ENCODE measurements around the gene ALG12. TPM values are rescaled to one million over a fixed set of nuclear protein-coding genes. Genes with fewer than 3 reads are reported as not detected.

ALG12 gene
- total and polyA plus RNA-seq, 2 of the 4 experiments (the other 2 are of a cell fraction) = 7.2 to 10.9 TPM

DNA sequence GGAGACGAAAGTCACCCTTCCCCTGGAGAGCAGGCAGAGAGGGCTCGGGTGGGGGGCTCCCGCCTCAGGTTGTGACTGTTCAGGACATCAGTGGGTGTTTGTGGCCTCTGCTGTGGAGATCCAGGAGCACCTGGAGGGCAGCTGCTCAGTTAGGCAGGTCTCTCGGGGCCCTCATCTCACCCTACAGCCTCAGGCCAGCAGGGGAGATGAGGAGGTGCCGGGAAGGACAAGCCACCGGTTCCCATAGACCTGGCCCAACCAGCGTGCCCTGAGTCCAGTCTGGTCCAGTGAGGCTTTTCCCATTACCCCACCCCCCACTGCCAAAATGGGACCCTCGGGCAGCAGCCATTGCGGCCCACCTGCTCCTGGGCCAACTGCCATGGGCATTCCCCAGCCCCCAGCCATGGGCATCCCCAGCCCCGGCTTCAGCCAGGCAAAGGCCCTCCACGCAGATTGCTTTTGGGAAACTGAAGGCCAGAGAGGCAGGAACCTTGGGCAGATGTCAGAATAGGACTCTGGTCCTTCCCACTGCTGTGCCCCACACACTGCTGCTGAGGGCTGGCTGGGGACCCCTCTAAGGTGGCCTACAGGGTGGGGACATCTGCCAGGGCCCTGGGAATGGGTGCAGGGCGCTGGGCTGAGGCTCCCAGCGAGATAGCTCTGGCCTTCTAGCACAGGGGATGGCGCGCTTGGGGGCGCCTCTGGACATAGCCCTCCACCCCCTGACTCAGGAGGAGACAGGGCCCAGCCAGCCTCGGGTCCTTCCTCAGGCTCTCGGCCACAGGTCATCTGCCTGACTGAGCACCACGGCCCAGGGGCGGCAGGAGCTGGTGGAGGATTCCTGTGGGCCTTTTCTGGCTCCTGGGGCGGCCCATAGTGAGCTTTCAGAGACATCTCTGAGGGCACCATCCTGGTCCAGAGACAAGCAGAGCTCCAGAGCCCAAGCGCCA, 47.1 kb upstream of the ALG12 start (continued):
- TF ChIP-seq, protein P1, sequence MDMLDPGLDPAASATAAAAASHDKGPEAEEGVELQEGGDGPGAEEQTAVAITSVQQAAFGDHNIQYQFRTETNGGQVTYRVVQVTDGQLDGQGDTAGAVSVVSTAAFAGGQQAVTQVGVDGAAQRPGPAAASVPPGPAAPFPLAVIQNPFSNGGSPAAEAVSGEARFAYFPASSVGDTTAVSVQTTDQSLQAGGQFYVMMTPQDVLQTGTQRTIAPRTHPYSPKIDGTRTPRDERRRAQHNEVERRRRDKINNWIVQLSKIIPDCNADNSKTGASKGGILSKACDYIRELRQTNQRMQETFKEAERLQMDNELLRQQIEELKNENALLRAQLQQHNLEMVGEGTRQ (IDR thresholded peaks at IDR 0.05; ENCODE audit: low read depth, low read length) = no peak
- no peak for TF ChIP-seq FOS (IDR thresholded peaks at IDR 0.05; ENCODE audit: low read depth, low read length)

Data from IMR-90 (cell line).